Activated CD8-positive, alpha-beta T cell treated with anti-CD3 and anti-CD28 coated beads for 36 hours (primary cell): Measurements from ENCODE around the gene KCNMA1. TPM values are rescaled to one million over a fixed set of nuclear protein-coding genes. Genes with fewer than 3 reads are reported as not detected.

ENCODE experiments used
- ATAC-seq: fragments of 200-7000 bp; cut with Tn5 transposase; one replicate; pipeline ENCODE4 v1.10.0; 2021; ENCODE audit warnings: mild to moderate bottlenecking, moderate library complexity
- CTCF ChIA-PET: fragments of 350-600 bp; sonication (Branson Sonifier 250); formaldehyde crosslinking; loops from one replicate; lab custom pipeline; 2021; ENCODE audit warnings: antibody characterized with exemption; lab: Charles Lee
- POLR2A ChIA-PET: fragments of 350-600 bp; sonication (Branson Sonifier 250); formaldehyde crosslinking; loops from one replicate; lab custom pipeline; 2021; ENCODE audit warnings: antibody characterized with exemption; lab: Charles Lee
- DNase-seq: peaks from one replicate; pipeline ENCODE4 v3.0.0-alpha.2; 2020
- H3K27ac Mint-ChIP-seq: one replicate; pipeline ENCODE4 v1.8.0; 2021; ENCODE audit warnings: mild to moderate bottlenecking, mixed read lengths
- H3K27me3 Mint-ChIP-seq: one replicate; pipeline ENCODE4 v1.8.0; 2021; ENCODE audit warnings: mixed read lengths
- H3K36me3 Mint-ChIP-seq: one replicate; pipeline ENCODE4 v1.8.0; 2021; ENCODE audit warnings: low read depth, mixed read lengths
- H3K4me1 Mint-ChIP-seq: one replicate; pipeline ENCODE4 v1.8.0; 2021; ENCODE audit warnings: low read depth, mixed read lengths
- H3K4me3 Mint-ChIP-seq: one replicate; pipeline ENCODE4 v1.8.0; 2021; ENCODE audit warnings: mild to moderate bottlenecking, moderate library complexity, mixed read lengths
- H3K9me3 Mint-ChIP-seq: one replicate; pipeline ENCODE4 v1.8.0; 2021; ENCODE audit warnings: mixed read lengths
- CTCF ChIP-seq: fragments of 200-600 bp; IDR thresholded peaks from one replicate; pipeline ENCODE4 v1.8.0; 2022; ENCODE audit warnings: antibody characterized with exemption, mild to moderate bottlenecking
- intact Hi-C: fragments of 100-400 bp; cut with micrococcal nuclease; formaldehyde crosslinking; loops from one replicate; pipeline ENCODE4 v1.10.0; 2022
- total RNA-seq, 2 experiments: library from RNA; stranded (reverse); gene quantifications; one replicate each; pipeline ENCODE4 v1.2.3, GENCODE V29; 2021

KCNMA1 gene
- total RNA-seq, 2 experiments from 2014 or later: 0.18 TPM; not detected in 1

GRCh38 chr10:77451886-77452285 is 185.7 kb downstream of the KCNMA1 start:
- no peaks in the 10 kb centered on the region for H3K4me1 Mint-ChIP-seq
- no peaks in the 10 kb centered on the region for H3K9me3 Mint-ChIP-seq
- no peak for ATAC-seq
- TF ChIP-seq CTCF: no peak
- ChIA-PET CTCF (no interaction called here), POLR2A (no interaction called here)
- intact Hi-C loops: no loop called here
- no peaks in the 10 kb centered on the region for H3K36me3 Mint-ChIP-seq
- H3K27me3 Mint-ChIP-seq: peaks cover 1% of the 10 kb centered on the region
- DNase-seq: no peak
- H3K27ac Mint-ChIP-seq: no peak overlapping the region
- H3K4me3 Mint-ChIP-seq: no peak overlapping the region

GRCh38 chr10:77448226-77448625 is 189.4 kb downstream of the KCNMA1 start:
- Mint-ChIP-seq H3K36me3 (no peaks in the 10 kb centered on the region), H3K4me3 (no peak overlapping the region), H3K4me1 (no peaks in the 10 kb centered on the region), H3K27me3 (peaks cover 1% of the 10 kb centered on the region), H3K9me3 (no peaks in the 10 kb centered on the region), H3K27ac (no peak overlapping the region)
- no peak for TF ChIP-seq CTCF
- ChIA-PET CTCF (no interaction called here), POLR2A (no interaction called here)
- DNase-seq (no peak), ATAC-seq (no peak)
- intact Hi-C loops: no loop called here

- Mint-ChIP-seq H3K27me3 (peaks cover 1% of the 10 kb centered on the region), H3K36me3 (no peaks in the 10 kb centered on the region), H3K27ac (no peak overlapping the region), H3K4me1 (no peaks in the 10 kb centered on the region), H3K4me3 (no peak overlapping the region), H3K9me3 (no peaks in the 10 kb centered on the region)
- no peak for TF ChIP-seq CTCF
- DNase-seq (no peak), ATAC-seq (no peak)
- intact Hi-C loops: no loop called here
- CTCF ChIA-PET: interaction anchor here (1.2 kb wide), 1 partner anchor 10 kb away, joined by 3 read pairs; no protein-coding TSS in a partner anchor
- POLR2A ChIA-PET: no interaction called here
Measured at GRCh38 chr10:77446700-77447099, 190.9 kb downstream of the KCNMA1 start.

GRCh38 chr10:77445547-77445946 is 192.1 kb downstream of the KCNMA1 start:
- Mint-ChIP-seq H3K27ac (no peak overlapping the region), H3K4me1 (no peaks in the 10 kb centered on the region), H3K36me3 (no peaks in the 10 kb centered on the region), H3K4me3 (no peak overlapping the region), H3K9me3 (no peaks in the 10 kb centered on the region), H3K27me3 (peaks cover 1% of the 10 kb centered on the region)
- ChIA-PET POLR2A (no interaction called here), CTCF (no interaction called here)
- ATAC-seq (no peak), DNase-seq (no peak)
- intact Hi-C loops: no loop called here
- TF ChIP-seq CTCF: no peak

- no peak overlapping the region for H3K27ac Mint-ChIP-seq
- ATAC-seq (no peak), DNase-seq (no peak)
- H3K9me3 Mint-ChIP-seq: no peaks in the 10 kb centered on the region
- ChIA-PET POLR2A (interaction anchor here (1.1 kb wide), 1 partner anchor 15 kb away, joined by 3 read pairs; no protein-coding TSS in a partner anchor), CTCF (no interaction called here)
- H3K4me3 Mint-ChIP-seq: no peak overlapping the region
- intact Hi-C loops: no loop called here
- peaks cover 1% of the 10 kb centered on the region for H3K27me3 Mint-ChIP-seq
- H3K4me1 Mint-ChIP-seq: no peaks in the 10 kb centered on the region
- TF ChIP-seq CTCF: no peak
- no peaks in the 10 kb centered on the region for H3K36me3 Mint-ChIP-seq
Measured at GRCh38 chr10:77444041-77444440, 193.6 kb downstream of the KCNMA1 start.
